ENCODE data around the gene SLC9A1.
A peak's percentile ranks its signal among the peaks of the same experiment; 100 is the strongest.

SLC9A1 gene

GRCh38 chr1:27152004-27152828, 2.7 kb downstream of the SLC9A1 start:
- DNase-seq (ENCODE audit: insufficient read length, low spot score), result no peak
- FAIRE-seq, result no peak

GRCh38 chr1:27150641-27151040, 4.3 kb downstream of the SLC9A1 start:
- no peak for DNase-seq (ENCODE audit: insufficient read length, low spot score)
- no peak for FAIRE-seq

GRCh38 chr1:27150183-27150582, 4.7 kb downstream of the SLC9A1 start:
- no peak for FAIRE-seq
- DNase-seq (ENCODE audit: insufficient read length, low spot score), result no peak

- DNase-seq (ENCODE audit: insufficient read length, low spot score) (no peak), FAIRE-seq (no peak)
Observed at GRCh38 chr1:27149762-27150113, 5.2 kb downstream of the SLC9A1 start.

- FAIRE-seq (no peak), DNase-seq (ENCODE audit: insufficient read length, low spot score) (no peak)
Observed at GRCh38 chr1:27149084-27149761, 5.7 kb downstream of the SLC9A1 start.

GRCh38 chr1:27148591-27148990, 6.3 kb downstream of the SLC9A1 start:
- FAIRE-seq, result no peak
- no peak for DNase-seq (ENCODE audit: insufficient read length, low spot score)

GRCh38 chr1:27147842-27148518, 6.9 kb downstream of the SLC9A1 start:
- DNase-seq (ENCODE audit: insufficient read length, low spot score) (no peak), FAIRE-seq (no peak)

- FAIRE-seq, result peak; percentile 51
Observed at GRCh38 chr1:27145934-27146354, 9.0 kb downstream of the SLC9A1 start.

GRCh38 chr1:27144920-27145661, 9.8 kb downstream of the SLC9A1 start:
- DNase-seq (ENCODE audit: insufficient read length, low spot score) (no peak), FAIRE-seq (no peak)

More at GRCh38 chr1:27145934-27146354, 9.0 kb downstream of the SLC9A1 start:
- peak; percentile 65 for DNase-seq (ENCODE audit: insufficient read length, low spot score)

- FAIRE-seq (no peak), DNase-seq (ENCODE audit: insufficient read length, low spot score) (no peak)
Observed at GRCh38 chr1:27144049-27144748, 10.7 kb downstream of the SLC9A1 start.

- no peak for FAIRE-seq
Observed at GRCh38 chr1:27143401-27143800, 11.5 kb downstream of the SLC9A1 start.

GRCh38 chr1:27142464-27142863, 12.5 kb downstream of the SLC9A1 start:
- DNase-seq (ENCODE audit: insufficient read length, low spot score) (no peak), FAIRE-seq (no peak)

More at GRCh38 chr1:27143401-27143800, 11.5 kb downstream of the SLC9A1 start:
- no peak for DNase-seq (ENCODE audit: insufficient read length, low spot score)

GRCh38 chr1:27141266-27142003, 13.5 kb downstream of the SLC9A1 start:
- DNase-seq (ENCODE audit: insufficient read length, low spot score) (no peak), FAIRE-seq (no peak)

GRCh38 chr1:27139980-27140379, 14.9 kb downstream of the SLC9A1 start:
- FAIRE-seq (no peak), DNase-seq (ENCODE audit: insufficient read length, low spot score) (no peak)

GRCh38 chr1:27138927-27139326, 16.0 kb downstream of the SLC9A1 start:
- no peak for DNase-seq (ENCODE audit: insufficient read length, low spot score)
- FAIRE-seq, result no peak

GRCh38 chr1:27138368-27138767, 16.6 kb downstream of the SLC9A1 start:
- DNase-seq (ENCODE audit: insufficient read length, low spot score) (no peak), FAIRE-seq (no peak)

- DNase-seq (ENCODE audit: insufficient read length, low spot score), result no peak
Observed at GRCh38 chr1:27137544-27138075, 17.3 kb downstream of the SLC9A1 start.

GRCh38 chr1:27136998-27137542, 17.9 kb downstream of the SLC9A1 start:
- FAIRE-seq (no peak), DNase-seq (ENCODE audit: insufficient read length, low spot score) (no peak)

More at GRCh38 chr1:27137544-27138075, 17.3 kb downstream of the SLC9A1 start:
- no peak for FAIRE-seq

GRCh38 chr1:27136236-27136551, 18.7 kb downstream of the SLC9A1 start:
- DNase-seq (ENCODE audit: insufficient read length, low spot score) (no peak), FAIRE-seq (no peak)
